GM23248 (cell line): ENCODE results near the gene TSSK2. TPM values are rescaled to one million over a fixed set of nuclear protein-coding genes. Genes with fewer than 3 reads are reported as not detected.

Source experiments
- DNase-seq: peaks from one replicate; pipeline ENCODE4 v3.0.0-alpha.2; 2015
- H2AFZ ChIP-seq: fragments of 200-600 bp; sonication (generic); 2 replicates; pipeline ENCODE4 v1.6.1; 2016; ENCODE audit warnings: antibody characterized with exemption
- H3F3A ChIP-seq: fragments of 200-600 bp; sonication (generic); 2 replicates; pipeline ENCODE4 v1.6.1; 2016; ENCODE audit warnings: mild to moderate bottlenecking, antibody characterized with exemption, mixed run types; ENCODE audit not compliant: insufficient read depth
- H3K27ac ChIP-seq: fragments of 200-600 bp; sonication (generic); 2 replicates; pipeline ENCODE4 v1.5.1; 2016; ENCODE audit warnings: mild to moderate bottlenecking
- H3K27me3 ChIP-seq: fragments of 200-600 bp; sonication (generic); replicated peaks from 2 replicates; pipeline ENCODE4 v1.6.1; 2016; ENCODE audit warnings: mild to moderate bottlenecking; ENCODE audit not compliant: insufficient read depth
- H3K36me3 ChIP-seq: fragments of 200-600 bp; sonication (generic); 2 replicates; pipeline ENCODE4 v1.6.1; 2016; ENCODE audit warnings: low read depth, mild to moderate bottlenecking
- H3K4me1 ChIP-seq: fragments of 200-600 bp; sonication (generic); 2 replicates; pipeline ENCODE4 v1.6.1; 2016; ENCODE audit warnings: mild to moderate bottlenecking; ENCODE audit not compliant: insufficient read depth
- H3K4me2 ChIP-seq: fragments of 200-600 bp; sonication (generic); one replicate; pipeline ENCODE4 v1.6.1; 2016; ENCODE audit warnings: mild to moderate bottlenecking; ENCODE audit not compliant: unreplicated experiment
- H3K4me3 ChIP-seq: fragments of 200-600 bp; sonication (generic); 2 replicates; pipeline ENCODE4 v1.5.1; 2016; ENCODE audit warnings: mild to moderate bottlenecking
- H3K79me2 ChIP-seq: fragments of 200-600 bp; sonication (generic); 2 replicates; pipeline ENCODE4 v1.6.1; 2016; ENCODE audit warnings: mild to moderate bottlenecking; ENCODE audit not compliant: insufficient read depth
- H3K9ac ChIP-seq: fragments of 200-600 bp; sonication (generic); 2 replicates; pipeline ENCODE4 v1.6.1; 2016; ENCODE audit warnings: mild to moderate bottlenecking
- H3K9me2 ChIP-seq: fragments of 200-600 bp; sonication (generic); 2 replicates; pipeline ENCODE4 v1.6.1; 2016; ENCODE audit warnings: mixed run types, mild to moderate bottlenecking, moderate library complexity; ENCODE audit not compliant: insufficient read depth
- H3K9me3 ChIP-seq: fragments of 200-600 bp; sonication (generic); one replicate; pipeline ENCODE4 v1.6.1; 2017; ENCODE audit warnings: low read depth
- H4K20me1 ChIP-seq: fragments of 200-600 bp; sonication (generic); 2 replicates; pipeline ENCODE4 v1.6.0; 2016; ENCODE audit not compliant: insufficient read depth
- EZH2 ChIP-seq: fragments of 200-600 bp; sonication (generic); IDR thresholded peaks from 2 replicates; pipeline ENCODE4 v1.6.1; 2018; ENCODE audit warnings: antibody characterized with exemption, mild to moderate bottlenecking; ENCODE audit not compliant: insufficient read depth, poor library complexity, severe bottlenecking
- EZH2phosphoT487 ChIP-seq: fragments of 200-600 bp; sonication (generic); IDR thresholded peaks from 2 replicates; pipeline ENCODE4 v1.6.1; 2018; ENCODE audit warnings: antibody characterized with exemption, moderate library complexity, mild to moderate bottlenecking, low read depth; ENCODE audit not compliant: insufficient read depth
- WGBS, 2 experiments: methylation state at CpG; one replicate each; pipeline ENCODE4 v1.1.6; 2015 to 2017; ENCODE audit warnings: low lambda C conversion rate in 2 of 2, low coverage in 1 of 2; ENCODE audit errors: missing lambda C conversion rate in 2 of 2; 5-methylcytosine and 5-hydroxymethylcytosine counted together
- in situ Hi-C: fragments of 300-500 bp; cut with MboI; formaldehyde crosslinking; loops from 2 replicates; pipeline ENCODE4 v1.15.0; 2020
- polyA plus RNA-seq: library from polyadenylated mRNA; unstranded; fragments of >200 nt; fragmentation: Nextera tagmentation; extraction: Ambion mirVana; gene quantifications from 2 replicates; pipeline ENCODE4 v1.2.1, GENCODE V29; 2016
- total RNA-seq: library from RNA; depleted of rRNA; stranded (reverse); fragments of >200 nt; shearing (Covaris generic); gene quantifications from 2 replicates; pipeline ENCODE4 v1.2.3, GENCODE V29; 2014

The TSSK2 gene
- total and polyA plus RNA-seq, 2 experiments from 2014 or later, result not detected

DNA sequence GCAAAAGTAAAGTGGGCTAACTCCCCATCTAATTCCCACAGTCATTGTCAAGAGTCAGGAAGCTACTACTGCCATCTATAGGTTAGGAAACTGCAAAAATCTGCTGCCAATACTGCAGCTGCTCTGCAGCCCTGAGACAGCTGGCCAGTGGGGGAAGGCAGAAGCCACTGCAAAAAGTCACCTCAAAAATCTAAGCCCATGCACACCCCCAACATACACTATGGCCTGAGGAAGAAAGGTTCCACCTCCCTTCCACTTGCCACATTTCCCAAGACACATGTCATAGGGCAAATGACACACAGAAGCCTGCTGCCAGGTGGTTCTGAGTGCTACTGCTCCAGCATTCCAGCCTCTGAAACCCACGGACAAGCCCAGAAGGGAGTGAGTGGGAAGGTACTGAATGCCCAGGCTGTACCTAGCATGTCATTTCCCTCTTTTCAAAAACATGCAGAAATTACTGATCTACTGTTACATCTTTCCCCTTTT is 45.8 kb upstream of the TSSK2 start:
- Histone ChIP-seq H3K9me3 (no peaks in the 10 kb centered on the region), H4K20me1 (no peaks in the 10 kb centered on the region; the same call in none of the 2 replicates), H3K27me3 (no peaks in the 10 kb centered on the region), H3F3A (peaks cover 15% of the 10 kb centered on the region), H3K9ac (no peak overlapping the region), H3K27ac (no peak overlapping the region), H3K9me2 (no peaks in the 10 kb centered on the region), H3K36me3 (0 out of 2 replicates have a peak, but pooled peaks cover 3% of the 10 kb centered on the region), H3K4me3 (no peak overlapping the region), H3K79me2 (peaks cover 26% of the 10 kb centered on the region), H2AFZ (no peak overlapping the region), H3K4me1 (peaks cover 13% of the 10 kb centered on the region), H3K4me2 (no peak overlapping the region)
- in situ Hi-C loops, result no loop called here
- 10 to 15% methylated on average over 1 of the region's 1 CpG for WGBS, 2 experiments
- DNase-seq, result peak; percentile 56
- no peak for TF ChIP-seq EZH2phosphoT487
- TF ChIP-seq EZH2, result no peak

DNA sequence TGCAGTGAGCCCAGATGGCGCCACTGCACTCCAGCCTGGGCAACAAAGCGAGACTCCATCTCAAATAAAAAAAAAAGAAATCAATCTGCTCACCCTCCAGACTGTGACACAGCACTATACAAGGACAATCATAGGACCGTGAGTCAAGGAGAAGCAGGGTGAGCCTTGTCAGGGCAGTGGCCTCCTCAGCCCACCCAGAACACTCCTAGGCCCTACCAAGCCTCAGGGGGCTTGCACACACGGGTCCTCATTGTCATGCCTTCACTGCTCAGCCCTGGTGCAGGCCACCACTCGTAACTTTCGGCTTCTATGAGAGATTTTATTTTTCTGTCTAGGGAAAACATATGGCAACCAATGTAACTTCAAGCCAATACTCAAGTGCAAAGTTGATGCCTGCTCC is 44.7 kb upstream of the TSSK2 start:
- H3K36me3 ChIP-seq, result no peaks in the 10 kb centered on the region
- H3K27me3 ChIP-seq, result no peaks in the 10 kb centered on the region
- 98 to 99% methylated on average over 6 of the region's 6 CpGs for WGBS, 2 experiments
- H3K79me2 ChIP-seq, result peaks cover 37% of the 10 kb centered on the region
- H3K9ac ChIP-seq, result no peak overlapping the region
- no peak overlapping the region for H3K4me3 ChIP-seq
- no peaks in the 10 kb centered on the region; the same call in none of the 2 replicates for H4K20me1 ChIP-seq
- H3K4me2 ChIP-seq, result no peak overlapping the region
- TF ChIP-seq EZH2 (no peak), EZH2phosphoT487 (no peak)
- H3F3A ChIP-seq, result peaks cover 20% of the 10 kb centered on the region
- no peaks in the 10 kb centered on the region for H3K9me3 ChIP-seq
- H3K27ac ChIP-seq, result no peak overlapping the region
- peaks cover 13% of the 10 kb centered on the region for H3K4me1 ChIP-seq
- in situ Hi-C loops, result no loop called here
- no peaks in the 10 kb centered on the region for H3K9me2 ChIP-seq
- no peak for DNase-seq
- no peak overlapping the region for H2AFZ ChIP-seq

DNA sequence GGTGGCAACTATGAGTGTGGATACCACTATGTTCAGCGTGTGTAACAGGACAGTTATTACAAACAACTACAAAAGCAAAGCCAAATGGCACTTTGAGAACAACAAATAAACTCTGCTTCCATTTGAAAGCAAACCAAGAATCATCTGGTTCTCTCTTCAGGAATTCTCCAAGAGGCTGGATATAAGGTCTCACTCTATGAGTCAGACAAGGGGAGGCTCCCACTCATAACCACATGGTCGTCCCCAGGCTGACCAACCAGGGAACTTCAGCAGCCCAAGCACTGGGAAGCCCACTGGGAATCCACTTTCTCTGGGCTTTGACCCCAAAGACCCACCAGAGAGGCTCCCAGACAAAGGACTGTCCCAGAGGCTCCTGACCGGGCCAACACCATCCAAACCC is 44.2 kb upstream of the TSSK2 start:
- Histone ChIP-seq H3K36me3 (no peaks in the 10 kb centered on the region), H3F3A (peaks cover 20% of the 10 kb centered on the region), H3K9me3 (no peaks in the 10 kb centered on the region), H2AFZ (no peak overlapping the region), H3K27ac (no peak overlapping the region), H3K4me3 (no peak overlapping the region), H4K20me1 (no peaks in the 10 kb centered on the region; the same call in none of the 2 replicates), H3K4me1 (peaks cover 13% of the 10 kb centered on the region), H3K9ac (no peak overlapping the region), H3K27me3 (no peaks in the 10 kb centered on the region), H3K9me2 (no peaks in the 10 kb centered on the region), H3K4me2 (no peak overlapping the region), H3K79me2 (peaks cover 38% of the 10 kb centered on the region)
- 72 to 87% methylated on average over 3 of the region's 3 CpGs for WGBS, 2 experiments
- TF ChIP-seq EZH2, result no peak
- in situ Hi-C loops, result no loop called here
- peak; percentile 70 for DNase-seq

DNA sequence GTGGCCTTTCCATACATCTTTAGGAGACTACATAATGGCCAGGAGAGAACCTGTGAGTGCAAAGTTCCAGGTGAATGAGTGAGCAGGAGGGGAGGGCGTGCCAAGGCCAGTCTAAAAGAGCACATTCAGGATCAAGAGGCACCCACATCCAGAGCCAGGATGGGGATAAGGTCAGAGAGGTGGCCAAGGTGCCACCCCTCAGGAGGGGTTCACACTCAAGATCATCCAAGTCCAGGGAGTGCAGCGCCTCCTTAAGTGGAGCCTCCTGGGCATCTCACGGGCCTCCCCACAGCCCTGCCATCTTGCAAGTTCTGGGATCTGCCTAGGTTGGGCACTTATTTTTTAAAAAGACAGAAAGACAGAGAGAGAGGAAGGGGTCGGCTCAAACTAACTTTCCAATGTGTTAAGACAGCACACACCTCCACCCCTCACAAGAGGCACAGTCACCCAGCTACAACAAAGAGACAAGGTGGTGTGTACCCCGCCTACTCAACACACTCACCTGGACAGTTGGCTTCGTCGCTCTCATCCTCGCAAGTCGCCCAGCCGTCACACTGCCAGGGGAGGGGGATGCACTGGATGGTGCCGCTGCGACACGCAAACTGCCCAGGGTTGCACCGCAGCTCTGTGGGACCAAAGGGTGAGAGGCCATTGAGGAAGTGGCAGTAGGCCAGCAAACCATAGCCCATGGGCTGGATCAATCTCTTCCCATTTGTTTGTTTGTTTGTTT is 42.1 kb upstream of the TSSK2 start:
- WGBS, 2 experiments, result 97 to 98% methylated on average over 14 of the region's 14 CpGs
- H3F3A ChIP-seq, result peaks cover 20% of the 10 kb centered on the region
- H3K27me3 ChIP-seq, result no peaks in the 10 kb centered on the region
- H2AFZ ChIP-seq, result no peak overlapping the region
- no peaks in the 10 kb centered on the region; the same call in none of the 2 replicates for H4K20me1 ChIP-seq
- no peak for DNase-seq
- H3K27ac ChIP-seq, result no peak overlapping the region
- H3K4me1 ChIP-seq, result peaks cover 13% of the 10 kb centered on the region
- TF ChIP-seq EZH2 (no peak), EZH2phosphoT487 (no peak)
- in situ Hi-C loops, result no loop called here
- no peak overlapping the region for H3K9ac ChIP-seq
- H3K4me3 ChIP-seq, result no peak overlapping the region
- H3K4me2 ChIP-seq, result no peak overlapping the region
- no peaks in the 10 kb centered on the region for H3K36me3 ChIP-seq
- peaks cover 53% of the 10 kb centered on the region for H3K79me2 ChIP-seq
- H3K9me3 ChIP-seq, result no peaks in the 10 kb centered on the region
- no peaks in the 10 kb centered on the region for H3K9me2 ChIP-seq
